Measurements from ENCODE around the gene OR52N2. TPM values are rescaled to one million over a fixed set of nuclear protein-coding genes. Genes with fewer than 3 reads are reported as not detected.

The OR52N2 gene
- total RNA-seq (2014; rRNA removed; shearing (Covaris generic); ENCODE audit: low replicate concordance): not detected in 2 replicates

DNA sequence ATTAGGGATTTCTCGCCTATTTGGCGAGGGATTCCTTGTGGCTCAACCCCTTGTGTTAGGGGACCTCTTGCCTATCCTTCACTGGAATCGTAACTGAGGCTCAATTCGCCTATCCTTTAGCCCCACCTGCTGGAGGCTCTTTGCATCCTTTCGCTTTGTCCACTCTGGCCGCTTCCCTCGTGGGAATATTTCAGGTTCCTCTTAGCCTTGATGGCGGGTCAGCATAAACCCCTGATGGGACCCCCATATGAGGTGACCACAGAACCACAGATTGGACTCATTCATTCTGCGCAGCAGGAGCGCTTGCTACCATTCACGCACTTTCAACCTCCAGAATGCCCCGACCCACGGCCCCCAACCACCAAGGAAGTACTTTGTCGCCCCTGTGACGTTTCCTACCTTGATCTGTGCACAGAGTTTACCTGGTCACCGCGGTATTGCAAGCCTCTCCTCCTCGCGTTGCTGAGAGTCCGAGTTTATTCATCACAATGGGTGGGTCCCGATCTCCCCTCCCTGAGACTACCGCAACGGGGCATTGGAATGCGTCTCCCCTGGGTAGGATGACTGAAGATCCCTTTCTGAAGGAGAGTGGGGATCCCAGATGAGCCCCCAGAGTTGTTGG, at the start of gene OR52N2:
TSS of gene OR52N2 (plus strand) at position 425 of the 622 bp plus-strand sequence. CDS start 11,412 bp downstream, outside the sequence.
- in situ Hi-C loops (cut with HindIII; ENCODE audit: low pct_unique_long_range_greater_than_20kb, low sequenced_read_pairs): no loop called here
- peak; percentile 36 for DNase-seq (ENCODE audit: low read depth)

DNA sequence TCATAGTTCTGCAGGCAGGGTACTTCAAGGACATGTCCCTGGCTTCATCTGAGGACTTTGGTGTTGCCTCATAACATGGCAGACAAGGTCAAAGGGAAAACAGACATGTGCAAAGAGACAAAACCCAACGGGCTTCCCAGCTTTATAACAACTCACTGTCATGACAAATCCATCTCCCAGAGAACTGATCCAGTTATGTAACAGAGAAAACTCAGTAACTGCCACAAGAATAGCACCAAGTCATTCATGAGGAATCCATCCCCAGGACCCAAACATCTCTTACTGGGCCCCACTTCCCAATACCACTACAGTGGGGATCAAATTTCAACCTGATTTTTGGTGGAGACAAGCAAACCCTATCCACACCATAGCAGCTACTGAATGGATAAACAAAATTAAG, 41.7 kb upstream of the OR52N2 start:
- in situ Hi-C loops (cut with HindIII; ENCODE audit: low pct_unique_long_range_greater_than_20kb, low sequenced_read_pairs): no loop called here
- DNase-seq (ENCODE audit: low read depth): no peak

DNA sequence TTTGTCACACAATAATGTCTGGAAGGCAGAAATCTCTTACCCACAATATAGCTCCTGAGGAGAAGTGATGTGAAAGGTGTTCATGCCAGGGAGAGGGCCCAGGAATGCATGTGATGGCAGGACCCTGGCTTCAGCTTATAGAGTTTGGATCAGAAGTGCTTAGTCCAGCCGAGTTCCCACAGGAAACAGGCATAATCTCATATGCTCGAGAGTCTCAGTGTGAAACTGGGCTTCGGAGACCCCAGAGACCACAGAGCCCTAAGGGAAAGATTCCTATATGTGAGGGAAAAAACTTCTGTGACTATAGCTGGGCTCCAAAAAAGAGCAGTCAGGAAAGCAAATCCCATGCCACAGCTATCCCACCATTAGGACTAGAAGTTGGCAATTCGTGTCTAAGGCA, 25.5 kb upstream of the OR52N2 start, which contains the start of gene OR52N5:
TSS of gene OR52N5 (minus strand) at position 101 of the 400 bp plus-strand sequence. CDS start 4,721 bp downstream, outside the sequence.
- DNase-seq (ENCODE audit: low read depth): no peak
- in situ Hi-C loops (cut with HindIII; ENCODE audit: low pct_unique_long_range_greater_than_20kb, low sequenced_read_pairs): no loop called here

DNA sequence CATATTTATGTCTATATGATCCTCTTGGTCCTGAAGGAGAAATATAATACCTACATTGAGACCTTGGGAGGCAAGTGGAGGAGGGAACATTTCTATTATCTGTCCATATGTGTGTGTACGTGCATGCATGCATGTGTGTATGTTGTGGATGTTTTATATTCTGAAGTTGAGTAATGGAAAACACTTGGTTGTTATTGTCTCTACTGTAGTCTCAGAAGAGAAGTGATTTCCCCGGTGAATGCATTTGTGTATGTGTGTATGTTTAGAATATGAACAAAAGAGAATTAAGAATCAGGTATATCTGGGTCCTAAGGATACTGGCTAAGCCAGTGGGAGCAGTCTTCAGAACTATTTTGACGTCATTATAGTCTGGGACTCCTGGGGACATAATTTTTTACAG, 17.6 kb upstream of the OR52N2 start, which contains the start of gene OR52N1:
TSS of gene OR52N1 (minus strand) at position 101 of the 400 bp plus-strand sequence. CDS start 2,449 bp downstream, outside the sequence.
- DNase-seq (ENCODE audit: low read depth): no peak
- in situ Hi-C loops (cut with HindIII; ENCODE audit: low pct_unique_long_range_greater_than_20kb, low sequenced_read_pairs): no loop called here

DNA sequence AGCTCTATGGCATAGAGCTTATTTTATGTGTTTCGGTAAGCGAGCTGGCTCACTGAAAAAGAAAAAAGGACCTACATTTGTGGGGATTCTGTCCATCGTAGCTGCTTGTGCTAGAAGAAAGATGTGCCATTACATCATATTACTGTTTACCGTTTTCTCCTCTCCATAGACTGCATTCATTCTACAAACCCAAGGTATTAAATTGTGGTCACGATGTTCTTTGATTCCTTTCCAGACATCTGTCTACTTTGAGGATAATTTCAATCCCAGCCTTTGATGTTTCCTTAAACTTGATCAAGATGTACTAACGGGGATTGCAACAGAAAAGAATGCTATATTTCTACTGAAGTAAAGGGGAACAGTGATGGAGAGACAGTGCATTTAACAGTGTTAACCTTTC, 12.2 kb upstream of the OR52N2 start:
- DNase-seq (ENCODE audit: low read depth): no peak
- in situ Hi-C loops (cut with HindIII; ENCODE audit: low pct_unique_long_range_greater_than_20kb, low sequenced_read_pairs): no loop called here

DNA sequence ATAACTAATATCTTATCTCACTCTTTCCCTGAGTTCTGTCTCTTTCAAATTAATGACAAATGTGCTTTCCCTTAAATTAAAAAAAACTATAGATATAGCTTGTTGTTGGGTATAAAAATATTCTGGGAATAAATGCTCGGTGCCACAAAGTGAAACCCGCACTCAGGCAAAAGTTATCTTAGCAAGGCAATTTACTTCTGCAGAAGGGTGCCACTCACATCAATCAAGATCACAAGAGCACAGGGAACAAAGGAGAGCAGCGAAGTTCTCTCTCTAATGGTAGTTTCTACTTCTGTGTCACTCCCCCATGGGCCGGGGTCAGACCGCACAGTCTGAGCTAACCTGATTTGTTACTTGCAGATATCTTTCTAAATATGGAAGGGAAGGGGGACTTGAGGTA, 4.7 kb upstream of the OR52N2 start:
- in situ Hi-C loops (cut with HindIII; ENCODE audit: low pct_unique_long_range_greater_than_20kb, low sequenced_read_pairs): no loop called here
- no peak for DNase-seq (ENCODE audit: low read depth)

DNA sequence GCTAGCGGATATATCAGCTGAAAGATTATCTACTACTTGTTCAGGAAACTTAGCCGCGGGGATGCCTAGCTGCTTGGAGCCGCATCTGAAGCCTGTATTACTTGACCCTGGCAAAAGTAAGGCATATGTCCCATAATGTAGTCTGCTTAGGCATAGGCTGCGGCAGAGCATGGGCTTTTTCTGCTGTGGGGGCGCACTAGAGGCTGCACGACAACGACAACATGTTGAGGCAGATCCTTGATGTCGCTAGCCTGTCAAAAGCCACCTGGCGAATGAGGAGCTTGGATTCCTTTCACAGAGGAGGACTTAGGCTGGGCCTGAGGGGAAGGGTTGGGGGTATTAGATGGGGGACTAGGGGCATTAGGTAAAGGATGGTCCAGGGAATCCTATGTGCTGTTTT, 1.1 kb upstream of the OR52N2 start:
- no peak for DNase-seq (ENCODE audit: low read depth)
- in situ Hi-C loops (cut with HindIII; ENCODE audit: low pct_unique_long_range_greater_than_20kb, low sequenced_read_pairs): no loop called here

DNA sequence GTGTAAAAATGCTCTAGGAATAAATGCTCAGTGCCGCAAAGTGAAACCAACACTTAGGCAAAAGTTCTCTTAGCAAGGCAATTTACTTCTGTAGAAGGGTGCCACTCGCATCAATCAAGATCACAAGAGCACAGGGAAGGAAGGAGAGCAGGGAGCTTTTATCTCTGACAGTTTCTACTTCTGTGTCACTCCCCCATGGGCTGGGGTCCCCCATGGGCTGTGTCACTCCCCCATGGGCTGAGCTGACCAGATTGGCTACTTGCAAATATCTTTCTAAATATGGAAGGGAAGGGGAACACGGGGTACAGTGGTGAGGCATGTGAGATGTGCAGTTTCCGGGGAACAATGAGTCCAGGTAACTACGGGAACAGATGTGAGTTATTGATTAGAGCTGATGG, 397 bp downstream of the OR52N2 start:
- DNase-seq (ENCODE audit: low read depth): no peak
- in situ Hi-C loops (cut with HindIII; ENCODE audit: low pct_unique_long_range_greater_than_20kb, low sequenced_read_pairs): no loop called here

DNA sequence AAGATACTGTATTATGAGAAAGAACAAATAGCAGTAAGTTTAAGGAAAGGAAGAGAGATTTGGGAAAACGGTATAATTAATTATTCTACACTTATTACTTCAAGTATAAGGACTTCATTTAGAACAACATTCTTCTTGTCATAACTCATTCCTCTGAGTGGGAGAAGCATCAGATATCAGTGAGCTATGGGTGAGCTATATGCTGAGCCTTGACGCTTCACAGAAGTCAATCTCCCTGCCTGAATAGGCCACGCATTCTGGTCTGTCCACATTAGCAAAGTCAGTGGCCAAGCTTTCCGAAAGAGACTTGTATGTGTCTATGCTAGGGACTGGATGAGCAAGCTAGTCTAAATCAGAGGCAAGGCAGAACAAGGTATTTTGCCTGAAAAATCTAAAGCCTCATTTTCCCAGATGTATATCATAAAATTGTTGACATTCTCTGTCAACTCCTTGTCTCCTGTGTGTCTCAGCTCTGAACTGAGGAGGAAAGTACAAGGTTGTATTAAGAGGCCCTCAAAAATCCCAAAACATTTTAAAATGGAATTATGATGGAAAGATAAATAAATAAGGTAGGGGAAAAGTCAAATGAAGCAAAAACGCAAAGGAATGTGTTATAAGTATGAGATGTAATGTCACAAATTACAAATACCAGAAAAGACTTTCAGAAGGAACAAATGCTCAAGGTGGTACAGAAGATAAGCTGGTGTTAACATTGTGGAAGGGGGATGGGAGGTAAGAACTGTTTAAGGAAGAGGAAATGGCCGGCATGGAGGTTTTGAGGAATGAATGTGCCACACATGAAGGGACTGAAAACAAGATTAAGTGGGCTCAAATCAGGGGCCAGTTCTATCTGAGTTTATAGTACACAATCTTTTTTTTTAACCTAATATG, 1.4 kb downstream of the OR52N2 start:
- DNase-seq (ENCODE audit: low read depth): no peak
- in situ Hi-C loops (cut with HindIII; ENCODE audit: low pct_unique_long_range_greater_than_20kb, low sequenced_read_pairs): no loop called here

DNA sequence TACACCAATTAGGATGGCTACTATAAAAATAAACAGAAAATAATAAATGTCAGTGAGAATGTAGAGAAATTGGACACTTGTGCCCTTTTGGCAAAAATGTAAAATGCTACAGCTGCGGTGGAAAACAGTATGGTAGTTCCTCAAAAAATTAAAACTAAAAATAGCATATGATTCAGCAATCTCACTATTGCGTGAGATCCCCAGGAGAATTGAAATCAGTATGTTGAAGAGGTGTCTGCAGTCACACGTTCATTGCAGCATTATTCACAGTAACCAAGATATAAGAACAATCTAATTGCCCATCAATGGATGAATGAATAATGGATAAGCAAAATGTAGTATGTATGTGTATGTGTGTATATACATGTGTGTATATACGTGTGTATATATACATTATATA, 6.8 kb downstream of the OR52N2 start:
- DNase-seq (ENCODE audit: low read depth): no peak
- in situ Hi-C loops (cut with HindIII; ENCODE audit: low pct_unique_long_range_greater_than_20kb, low sequenced_read_pairs): no loop called here

DNA sequence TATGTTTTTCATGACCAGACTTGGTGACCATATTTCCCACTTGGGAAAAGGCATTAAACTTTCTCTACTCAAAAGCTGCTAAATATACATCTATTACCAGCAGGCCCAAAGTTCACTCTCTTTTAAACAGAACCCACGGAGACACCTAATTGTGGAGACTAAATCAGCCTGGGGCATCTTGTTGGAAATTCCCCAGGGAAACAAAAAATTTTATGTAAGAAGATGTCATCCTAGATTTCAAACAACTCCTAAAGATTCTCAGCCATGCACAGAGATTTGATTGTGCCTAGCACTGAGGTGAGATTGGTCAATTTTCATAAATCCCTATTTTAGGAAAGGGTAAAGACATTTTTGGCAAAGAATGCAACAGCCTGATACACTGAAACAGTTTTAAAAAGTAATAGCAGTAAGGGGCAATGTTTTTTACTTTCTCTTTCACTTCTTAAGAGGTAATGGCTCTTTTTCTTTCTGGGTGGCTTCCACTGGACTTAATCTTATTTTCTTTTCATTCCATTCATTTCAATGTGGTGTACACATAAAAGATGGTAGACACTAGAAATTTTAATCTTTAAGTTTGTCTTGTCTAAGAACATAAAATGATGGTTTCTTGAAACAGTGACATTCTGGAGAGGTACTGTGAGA, 9.6 kb downstream of the OR52N2 start:
- no peak for DNase-seq (ENCODE audit: low read depth)

DNA sequence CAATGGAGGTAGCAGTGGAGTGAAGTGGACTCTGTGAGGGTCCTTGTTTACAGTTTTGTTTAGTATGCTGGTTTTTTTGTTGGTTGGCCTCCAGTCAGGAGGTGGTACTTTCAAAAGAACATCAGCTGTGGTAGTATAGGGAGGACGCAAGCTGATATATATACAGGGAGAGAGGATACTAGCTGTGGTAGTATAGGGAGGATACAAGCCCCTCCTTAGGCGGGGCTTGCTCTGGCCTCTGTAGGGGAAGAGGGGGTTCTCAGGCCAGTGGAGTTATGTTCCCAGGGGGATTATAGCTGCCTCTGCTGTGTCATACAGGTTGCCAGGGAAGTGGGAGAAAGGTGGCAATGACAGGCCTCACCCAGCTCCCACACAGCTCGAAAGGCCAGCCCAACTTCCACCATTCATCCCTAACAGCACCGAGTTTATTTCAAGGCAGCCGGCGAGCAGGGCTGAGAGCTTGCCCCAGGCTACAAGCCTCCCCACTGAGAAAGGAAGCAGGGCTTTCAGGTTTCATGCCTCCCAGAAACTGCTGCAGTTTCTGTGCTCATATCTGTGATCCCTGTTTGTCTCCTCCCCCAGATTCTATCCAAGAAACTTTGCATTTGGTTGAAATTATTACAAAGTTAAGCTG, 22.6 kb downstream of the OR52N2 start:
- no peak for DNase-seq (ENCODE audit: low read depth)
- in situ Hi-C loops (cut with HindIII; ENCODE audit: low pct_unique_long_range_greater_than_20kb, low sequenced_read_pairs): no loop called here

More for the DNA sequence above, 9.6 kb downstream of the OR52N2 start:
- in situ Hi-C loops (cut with HindIII; ENCODE audit: low pct_unique_long_range_greater_than_20kb, low sequenced_read_pairs): no loop called here

DNA sequence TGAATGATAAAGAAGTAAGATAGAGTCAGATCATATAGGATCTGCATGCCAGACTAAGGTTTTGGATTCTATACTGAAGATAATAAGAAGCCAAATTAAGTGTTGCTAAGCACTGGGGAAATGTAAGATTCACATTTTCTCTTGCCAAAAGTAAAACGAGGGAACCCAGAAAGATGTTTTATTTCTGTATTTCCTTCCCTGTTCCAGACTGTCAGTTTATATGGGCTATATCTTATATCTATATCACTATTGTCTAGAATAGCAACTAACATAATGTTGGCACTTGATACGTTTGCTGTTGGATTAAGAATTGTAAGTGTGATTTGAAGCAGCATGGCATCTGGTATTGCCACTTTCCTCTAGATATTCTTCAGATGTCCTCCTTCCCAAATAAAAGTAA, 24.7 kb downstream of the OR52N2 start:
- in situ Hi-C loops (cut with HindIII; ENCODE audit: low pct_unique_long_range_greater_than_20kb, low sequenced_read_pairs): no loop called here
- DNase-seq (ENCODE audit: low read depth): no peak

DNA sequence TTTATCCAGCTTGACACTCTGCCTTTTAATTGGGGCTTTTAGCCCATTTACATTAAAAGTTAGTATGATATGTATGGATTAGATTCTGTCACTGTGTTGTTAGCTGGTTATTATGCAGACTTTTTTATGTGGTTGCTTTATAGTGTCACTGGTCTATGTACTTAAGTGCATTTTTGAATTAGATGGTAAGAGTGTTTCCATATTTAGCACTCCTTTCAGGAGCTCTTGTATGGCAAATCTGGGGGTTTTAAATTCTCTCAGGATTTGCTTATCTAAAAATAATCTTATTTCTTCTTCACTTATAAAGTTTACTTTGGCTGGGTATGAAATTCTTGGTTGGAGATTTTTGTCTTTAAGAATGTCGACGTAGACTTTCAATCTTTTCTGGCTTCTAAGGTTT, 29.0 kb downstream of the OR52N2 start:
- no peak for DNase-seq (ENCODE audit: low read depth)
- in situ Hi-C loops (cut with HindIII; ENCODE audit: low pct_unique_long_range_greater_than_20kb, low sequenced_read_pairs): no loop called here

DNA sequence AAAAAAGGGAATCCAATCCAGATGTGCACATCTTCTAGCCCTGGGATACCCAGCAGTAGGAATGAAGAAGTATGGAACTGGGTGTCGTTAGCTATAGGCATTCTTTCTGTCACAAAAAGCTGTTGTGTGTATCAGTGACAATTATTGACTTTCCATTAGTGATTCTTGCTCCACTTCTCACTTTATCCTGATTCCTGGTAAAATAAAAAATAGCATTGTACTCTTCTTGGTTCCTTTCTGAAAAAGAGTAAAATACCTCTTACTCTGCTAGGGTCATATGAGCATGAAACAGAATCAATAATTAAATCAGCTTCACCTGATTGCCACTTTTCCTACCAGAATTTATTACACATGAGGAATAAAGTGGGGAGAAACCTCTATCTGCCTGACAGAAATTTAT, 33.1 kb downstream of the OR52N2 start, which contains the start of gene OR52E6:
TSS of gene OR52E6 (minus strand) at position 101 of the 400 bp plus-strand sequence. CDS start at position 101, 0 bp downstream.
- in situ Hi-C loops (cut with HindIII; ENCODE audit: low pct_unique_long_range_greater_than_20kb, low sequenced_read_pairs): no loop called here
- DNase-seq (ENCODE audit: low read depth): no peak

DNA sequence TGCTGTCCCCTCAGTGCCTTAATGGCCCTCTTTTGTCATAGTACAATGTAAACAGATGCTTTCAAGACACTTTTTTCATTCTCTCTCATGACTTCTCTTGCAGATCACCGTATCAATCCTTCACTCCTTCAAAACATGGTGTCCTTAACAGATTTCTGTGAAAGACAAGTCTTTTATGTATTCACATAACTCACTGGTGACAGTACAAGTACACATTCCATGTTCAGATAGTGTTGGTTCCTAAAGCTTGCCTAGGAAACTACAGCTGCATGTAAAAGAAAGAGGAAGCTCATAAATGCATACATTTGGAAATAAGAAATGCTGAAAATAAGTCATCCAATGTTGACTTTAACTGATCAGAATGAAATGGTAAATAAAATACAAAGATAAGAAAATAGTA, 38.0 kb downstream of the OR52N2 start:
- DNase-seq (ENCODE audit: low read depth): no peak
- in situ Hi-C loops (cut with HindIII; ENCODE audit: low pct_unique_long_range_greater_than_20kb, low sequenced_read_pairs): no loop called here

DNA sequence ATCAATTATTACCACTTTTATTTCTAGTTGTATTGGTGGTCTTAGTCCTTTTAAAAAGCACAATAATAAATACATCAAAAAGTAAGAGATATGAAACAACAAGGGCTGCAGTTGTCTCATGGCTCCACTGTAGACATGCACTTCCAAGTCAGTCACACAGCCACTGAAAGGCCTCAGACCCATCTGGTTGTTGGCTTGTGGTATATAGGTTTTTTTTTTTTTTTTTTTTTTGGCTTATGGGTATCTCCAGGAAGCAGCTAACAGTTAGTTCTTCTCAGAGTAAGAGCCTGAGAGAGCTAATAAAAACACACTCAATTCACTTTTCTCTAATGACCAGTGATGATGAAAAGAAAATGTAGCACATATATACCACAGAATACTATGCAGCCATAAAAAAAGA, 39.0 kb downstream of the OR52N2 start:
- no peak for DNase-seq (ENCODE audit: low read depth)
- in situ Hi-C loops (cut with HindIII; ENCODE audit: low pct_unique_long_range_greater_than_20kb, low sequenced_read_pairs): no loop called here

DNA sequence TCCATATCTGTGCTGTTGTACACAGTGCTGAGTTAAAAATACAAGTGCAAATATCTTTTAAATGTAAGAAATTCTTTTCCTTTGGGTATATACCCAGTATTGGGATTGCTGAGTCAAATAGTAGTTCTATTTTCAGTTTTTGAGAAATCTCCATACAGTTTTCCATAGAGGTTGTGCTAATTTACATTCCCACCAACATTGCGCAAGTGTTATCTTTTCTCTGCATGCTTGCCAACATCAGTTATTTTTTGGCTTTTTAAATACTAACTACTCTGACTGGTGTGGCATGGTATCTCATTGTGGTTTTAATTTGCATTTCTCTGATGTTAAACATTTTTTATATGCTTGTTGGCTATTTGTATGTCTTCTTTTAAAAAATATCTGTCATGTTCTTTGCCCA, 42.3 kb downstream of the OR52N2 start:
- in situ Hi-C loops (cut with HindIII; ENCODE audit: low pct_unique_long_range_greater_than_20kb, low sequenced_read_pairs): no loop called here
- no peak for DNase-seq (ENCODE audit: low read depth)
